ENCODE measurements around the gene HMCN1.

Gene HMCN1

DNA sequence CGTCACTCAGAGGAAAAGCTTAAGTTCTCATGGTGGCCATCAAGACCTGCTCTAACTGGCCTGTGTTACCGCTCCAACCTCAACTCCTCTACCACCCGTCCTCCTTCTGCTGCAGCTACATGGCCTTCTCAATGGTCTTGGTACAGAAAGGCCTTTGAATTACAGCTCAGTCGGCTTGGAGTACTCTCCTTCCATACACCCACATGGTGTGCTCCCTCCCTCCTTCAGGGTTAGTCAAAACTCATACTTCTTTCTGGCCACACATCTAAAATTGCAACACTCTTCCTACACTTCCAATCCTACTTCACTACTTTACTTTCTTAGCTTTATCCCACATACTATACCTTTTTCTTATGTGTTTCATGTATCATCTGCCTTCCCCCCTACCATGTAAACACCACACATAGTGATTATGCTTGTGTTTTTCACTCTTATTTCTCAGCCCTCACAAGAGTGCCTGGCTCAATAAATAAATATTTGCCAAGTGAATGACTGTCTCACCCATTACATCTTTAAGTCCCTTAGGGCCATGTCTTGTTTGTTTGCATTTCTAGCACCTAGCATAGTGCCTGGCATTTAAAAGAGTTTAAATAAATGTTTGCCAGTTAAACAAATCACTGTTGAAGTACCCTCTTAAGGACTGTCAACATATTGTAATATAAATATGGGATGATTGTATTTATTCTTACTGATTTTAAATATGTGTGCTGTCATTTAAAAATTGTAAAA is 37.6 kb upstream of the HMCN1 start:
- no peak for DNase-seq (ENCODE audit: extremely low spot score)
- ChIA-PET CTCF (no interaction called here), POLR2A (interaction anchor here (1.0 kb wide), 1 partner anchor 38 kb away, joined by 3 read pairs; the partner anchor contains the start of gene HMCN1)
- no peak for TF ChIP-seq FOXK2 (IDR thresholded peaks at IDR 0.05)

DNA sequence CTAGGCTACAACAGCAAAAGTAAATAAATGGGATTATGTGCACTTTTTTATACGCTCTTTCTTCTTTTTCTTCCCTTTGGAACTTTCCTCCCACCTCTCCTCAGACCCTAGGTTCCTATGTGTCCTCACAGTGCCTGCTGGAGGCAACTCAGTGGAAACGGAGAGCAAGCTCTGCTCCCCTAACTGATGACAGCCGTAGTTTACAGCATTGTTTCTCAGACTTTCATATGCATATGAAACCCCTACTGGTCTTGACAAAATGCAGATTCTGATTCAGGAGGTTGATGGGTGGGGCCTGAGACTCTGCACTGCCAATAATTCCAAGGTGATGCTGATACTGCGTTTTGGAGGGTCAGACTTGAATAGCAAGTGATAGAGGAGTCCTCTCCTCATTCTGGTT is 34.3 kb upstream of the HMCN1 start:
- no peak for TF ChIP-seq L3MBTL2 (conservative IDR thresholded peaks at IDR 0.05)
- no peak for TF ChIP-seq ARNT (IDR thresholded peaks at IDR 0.05)
- no peak for TF ChIP-seq SP1 (IDR thresholded peaks at IDR 0.05)
- no peak for TF ChIP-seq FOXA1 (IDR thresholded peaks at IDR 0.05)
- no peak for TF ChIP-seq LEF1 (IDR thresholded peaks at IDR 0.05; ENCODE audit: borderline replicate concordance)
- no peak for TF ChIP-seq FOXK2 (IDR thresholded peaks at IDR 0.05)
- TF ChIP-seq FOXM1 (IDR thresholded peaks at IDR 0.05; ENCODE audit: borderline replicate concordance) = no peak
- no peak for TF ChIP-seq HDGF (IDR thresholded peaks at IDR 0.05; ENCODE audit: borderline replicate concordance)
- no peak for TF ChIP-seq TARDBP (IDR thresholded peaks at IDR 0.05)
- TF ChIP-seq CTBP1 (IDR thresholded peaks at IDR 0.05; ENCODE audit: borderline replicate concordance) = no peak
- no peak for TF ChIP-seq ELF4 (IDR thresholded peaks at IDR 0.05)
- no peak for TF ChIP-seq ZNF384 (IDR thresholded peaks at IDR 0.05)
- no peak for TF ChIP-seq SUZ12 (IDR thresholded peaks at IDR 0.05)
- no peak for TF ChIP-seq BHLHE40 (IDR thresholded peaks at IDR 0.05; ENCODE audit: borderline replicate concordance)
- DNase-seq (ENCODE audit: extremely low spot score) = no peak
- ChIA-PET POLR2A (no interaction called here), CTCF (no interaction called here)

- TF ChIP-seq CTBP1 (IDR thresholded peaks at IDR 0.05; ENCODE audit: borderline replicate concordance) = no peak
- no peak for TF ChIP-seq ARNT (IDR thresholded peaks at IDR 0.05)
- no peak for TF ChIP-seq PKNOX1 (IDR thresholded peaks at IDR 0.05)
- TF ChIP-seq BHLHE40 (IDR thresholded peaks at IDR 0.05; ENCODE audit: borderline replicate concordance) = no peak
- no peak for TF ChIP-seq HDGF (IDR thresholded peaks at IDR 0.05; ENCODE audit: borderline replicate concordance)
- no peak for TF ChIP-seq L3MBTL2 (conservative IDR thresholded peaks at IDR 0.05)
- no peak for TF ChIP-seq ZNF384 (IDR thresholded peaks at IDR 0.05)
- TF ChIP-seq SUZ12 (IDR thresholded peaks at IDR 0.05) = no peak
- no peak for TF ChIP-seq FOXM1 (IDR thresholded peaks at IDR 0.05; ENCODE audit: borderline replicate concordance)
- no peak for TF ChIP-seq ELF4 (IDR thresholded peaks at IDR 0.05)
- TF ChIP-seq NFRKB (IDR thresholded peaks at IDR 0.05) = no peak
- no peak for TF ChIP-seq SP1 (IDR thresholded peaks at IDR 0.05)
- TF ChIP-seq TARDBP (IDR thresholded peaks at IDR 0.05) = no peak
- no peak for TF ChIP-seq LEF1 (IDR thresholded peaks at IDR 0.05; ENCODE audit: borderline replicate concordance)
- no peak for TF ChIP-seq FOXK2 (IDR thresholded peaks at IDR 0.05)
- TF ChIP-seq FOXA1 (IDR thresholded peaks at IDR 0.05) = no peak
- POLR2A ChIA-PET = no interaction called here
- CTCF ChIA-PET = no interaction called here
- DNase-seq (ENCODE audit: extremely low spot score) = no peak
Observed at GRCh38 chr1:185701650-185702049, 32.5 kb upstream of the HMCN1 start.

DNA sequence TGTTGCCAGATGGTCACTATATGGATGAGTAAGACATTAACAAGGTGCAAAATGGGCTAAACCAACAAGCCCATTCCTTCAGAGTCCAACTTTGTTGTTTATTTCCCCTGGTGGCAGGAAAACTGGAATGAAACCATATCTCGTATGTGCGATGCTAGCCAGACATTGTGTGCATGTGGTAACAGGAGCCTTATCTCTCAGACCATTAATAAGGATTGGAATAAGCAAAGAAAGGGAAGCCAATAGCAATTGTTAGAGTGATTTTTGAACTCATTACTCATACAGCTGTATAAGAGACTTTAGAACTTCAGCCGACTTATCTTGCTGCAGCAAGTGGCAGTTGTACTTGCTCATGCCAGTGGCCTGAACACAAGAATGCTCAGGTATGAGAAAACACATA is 30.0 kb upstream of the HMCN1 start:
- DNase-seq (ENCODE audit: extremely low spot score) = no peak
- ChIA-PET CTCF (no interaction called here), POLR2A (no interaction called here)
- TF ChIP-seq HDGF (IDR thresholded peaks at IDR 0.05; ENCODE audit: borderline replicate concordance) (no peak), ZNF384 (IDR thresholded peaks at IDR 0.05) (no peak), TARDBP (IDR thresholded peaks at IDR 0.05) (no peak), FOXA1 (IDR thresholded peaks at IDR 0.05) (no peak), LEF1 (IDR thresholded peaks at IDR 0.05; ENCODE audit: borderline replicate concordance) (no peak), BHLHE40 (IDR thresholded peaks at IDR 0.05; ENCODE audit: borderline replicate concordance) (no peak), PKNOX1 (IDR thresholded peaks at IDR 0.05) (no peak)

- CTCF ChIA-PET = no interaction called here
- no peak for DNase-seq (ENCODE audit: extremely low spot score)
- POLR2A ChIA-PET = no interaction called here
- no peak for TF ChIP-seq SP1 (IDR thresholded peaks at IDR 0.05)
- no peak for TF ChIP-seq FOXA1 (IDR thresholded peaks at IDR 0.05)
- TF ChIP-seq NFRKB (IDR thresholded peaks at IDR 0.05) = no peak
Observed at GRCh38 chr1:185716095-185716494, 18.1 kb upstream of the HMCN1 start.

- CTCF ChIA-PET = no interaction called here
- POLR2A ChIA-PET = no interaction called here
- peak; percentile 57 for DNase-seq (ENCODE audit: extremely low spot score)
Observed at GRCh38 chr1:185719021-185719420, 15.2 kb upstream of the HMCN1 start.

More at GRCh38 chr1:185719021-185719420, 15.2 kb upstream of the HMCN1 start:
- TF ChIP-seq HDGF (IDR thresholded peaks at IDR 0.05; ENCODE audit: borderline replicate concordance) (no peak), ELF4 (IDR thresholded peaks at IDR 0.05) (no peak), BHLHE40 (IDR thresholded peaks at IDR 0.05; ENCODE audit: borderline replicate concordance) (no peak), L3MBTL2 (conservative IDR thresholded peaks at IDR 0.05) (no peak), ZNF384 (IDR thresholded peaks at IDR 0.05) (no peak), CTBP1 (IDR thresholded peaks at IDR 0.05; ENCODE audit: borderline replicate concordance) (no peak), FOXM1 (IDR thresholded peaks at IDR 0.05; ENCODE audit: borderline replicate concordance) (no peak), ARNT (IDR thresholded peaks at IDR 0.05) (no peak), PKNOX1 (IDR thresholded peaks at IDR 0.05) (no peak), SUZ12 (IDR thresholded peaks at IDR 0.05) (no peak), NFRKB (IDR thresholded peaks at IDR 0.05) (no peak), FOXK2 (IDR thresholded peaks at IDR 0.05) (no peak), FOXA1 (IDR thresholded peaks at IDR 0.05) (no peak), LEF1 (IDR thresholded peaks at IDR 0.05; ENCODE audit: borderline replicate concordance) (no peak), TARDBP (IDR thresholded peaks at IDR 0.05) (no peak)
